HuH-7 (cell line): ENCODE data around the gene FBXL4.

Source experiments
- DNase-seq: peaks from one replicate; pipeline ENCODE4 v3.0.0; 2011; ENCODE audit warnings: low spot score

The FBXL4 gene

DNA sequence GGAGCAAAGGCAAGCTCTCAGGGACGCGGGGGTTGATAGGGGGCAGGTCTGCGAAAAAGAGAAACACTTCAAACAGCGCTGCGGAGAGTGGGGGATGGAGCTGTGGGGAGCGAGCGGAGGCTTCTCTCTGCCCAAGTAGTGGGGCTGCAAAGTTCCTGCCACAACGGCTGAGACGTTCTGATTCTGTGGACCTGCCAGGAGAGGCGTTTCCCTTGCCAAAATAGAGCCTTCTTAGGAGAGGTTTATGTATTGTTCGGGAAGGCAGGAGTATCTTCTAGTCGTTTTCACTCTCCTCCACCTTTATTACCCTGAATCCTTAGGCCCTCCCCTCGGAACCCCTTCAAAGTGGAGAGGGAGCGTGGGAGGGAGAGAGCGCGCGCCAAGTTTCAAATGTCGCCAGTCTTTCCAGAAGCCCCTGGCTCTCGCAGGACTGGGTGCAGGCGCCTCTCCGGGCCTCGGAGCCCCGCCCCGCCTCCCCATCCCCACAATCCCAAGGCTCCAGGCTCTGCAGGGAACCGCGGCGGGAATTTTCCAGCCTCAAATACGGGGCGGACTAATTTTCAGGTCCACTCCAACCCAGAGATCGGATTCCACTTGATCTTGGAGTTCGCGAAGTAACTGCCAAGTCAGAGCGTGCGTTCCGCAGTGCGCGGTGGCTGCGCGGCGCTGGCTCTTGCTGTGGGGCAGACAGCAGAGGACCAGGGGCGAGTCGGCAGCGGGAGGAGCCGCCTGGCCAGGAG lies 123.4 kb downstream of the FBXL4 start:
- DNase-seq: no peak

DNA sequence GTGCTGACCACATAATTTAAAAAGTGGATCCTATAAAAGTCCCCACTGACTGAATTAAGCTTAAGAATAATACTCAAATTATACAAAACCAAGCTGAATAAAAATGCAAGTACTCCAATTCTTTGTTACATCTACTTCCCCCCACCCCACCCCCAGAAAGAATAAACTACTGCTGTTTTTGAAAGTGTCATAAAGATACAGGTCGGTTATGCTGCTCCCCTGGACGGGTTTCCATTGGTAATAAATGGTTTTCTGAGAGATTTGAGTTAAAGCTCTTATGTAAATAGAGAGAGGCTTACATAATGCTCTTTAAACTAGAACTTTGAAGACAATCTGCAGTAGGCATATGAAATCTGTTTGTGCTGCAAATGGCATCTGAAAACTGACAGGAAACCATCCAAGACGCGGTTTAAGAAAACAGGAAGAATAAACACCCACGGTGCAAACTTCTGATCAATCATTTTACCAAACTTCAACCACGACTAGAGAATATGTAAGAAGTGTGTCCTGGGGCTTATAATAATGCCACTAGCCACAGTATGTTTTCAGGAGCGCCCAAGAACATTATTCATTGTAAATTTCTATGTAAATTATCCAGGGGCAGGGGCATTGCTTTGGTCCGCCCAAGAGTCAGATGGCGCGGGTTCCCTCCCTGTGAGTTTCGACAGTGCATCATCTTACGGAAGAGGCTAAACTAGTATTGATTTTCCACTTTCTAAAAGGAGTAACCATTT lies 124.2 kb downstream of the FBXL4 start:
- no peak for DNase-seq

DNA sequence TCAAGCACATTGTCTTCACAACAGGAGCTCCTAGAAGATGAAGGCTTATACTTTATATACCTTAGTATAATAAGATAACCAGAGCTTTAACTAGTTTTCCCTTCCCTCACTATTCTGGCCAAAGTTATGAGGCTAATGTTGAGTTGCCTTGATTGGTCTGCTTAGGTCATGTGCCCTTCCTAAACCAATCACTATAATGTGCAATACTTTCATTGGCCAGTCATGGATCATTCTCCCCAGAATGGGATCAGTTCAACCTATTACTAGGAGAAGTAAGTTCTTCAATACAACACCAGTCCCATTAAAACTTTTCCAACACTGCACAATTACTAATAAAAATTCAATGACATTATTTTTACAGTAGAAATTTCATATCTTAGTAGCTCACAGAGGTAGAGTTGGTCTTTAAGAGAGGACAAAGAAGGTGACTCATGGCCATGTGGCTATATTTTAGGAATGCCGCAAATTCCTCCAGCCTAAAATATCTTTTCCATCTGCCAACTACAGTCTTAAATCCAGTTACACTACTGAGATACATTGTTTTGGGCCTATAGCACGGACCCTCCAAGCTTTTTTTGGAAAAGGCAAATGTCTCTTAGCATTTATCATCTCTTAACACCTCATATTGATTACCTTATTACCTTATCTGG lies 125.9 kb downstream of the FBXL4 start:
- DNase-seq: no peak
